AML-193 (cell line): ENCODE results near the gene SRSF9.
"Not testable (repeated sequence)": the region's sequence is repeated elsewhere in the genome, so short reads cannot be mapped to it uniquely, and the experiment has no call there.

Source experiments
- DNase-seq, 2 experiments: peaks; one replicate each; lab custom pipeline; 2025; lab: John Stamatoyannopoulos, UW

SRSF9 gene, protein sequence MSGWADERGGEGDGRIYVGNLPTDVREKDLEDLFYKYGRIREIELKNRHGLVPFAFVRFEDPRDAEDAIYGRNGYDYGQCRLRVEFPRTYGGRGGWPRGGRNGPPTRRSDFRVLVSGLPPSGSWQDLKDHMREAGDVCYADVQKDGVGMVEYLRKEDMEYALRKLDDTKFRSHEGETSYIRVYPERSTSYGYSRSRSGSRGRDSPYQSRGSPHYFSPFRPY

GRCh38 chr12:120469450-120470149 lies at the start of gene SRSF9:
Gene SRSF9, minus strand, starts transcription at chr12:120469748. Its CDS starts 139 bp downstream, at chr12:120469609.
- DNase-seq = peak; percentile 90 to 94

DNA sequence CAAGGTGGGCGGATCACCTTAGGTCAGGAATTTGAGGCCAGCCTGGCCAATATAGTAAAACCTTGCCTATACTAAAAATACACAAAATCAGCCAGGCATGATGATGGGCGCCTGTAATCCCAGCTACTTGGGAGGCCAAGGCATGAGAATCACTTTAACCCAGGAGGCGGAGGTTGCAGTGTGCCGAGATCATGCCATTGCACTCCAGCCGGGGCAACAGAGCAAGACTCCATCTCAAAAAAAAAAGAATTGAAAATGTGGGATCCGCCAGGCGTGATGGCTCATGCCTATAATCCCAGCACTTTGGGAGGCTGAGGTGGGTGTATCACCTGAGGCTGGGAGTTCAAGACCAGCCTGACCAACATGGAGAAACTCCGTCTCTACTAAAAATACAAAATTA lies 49.8 kb upstream of the SRSF9 start:
- not testable (repeated sequence) for DNase-seq

- no peak for DNase-seq
These were observed 45.9 kb upstream of the SRSF9 start for GRCh38 chr12:120515496-120515895.

DNA sequence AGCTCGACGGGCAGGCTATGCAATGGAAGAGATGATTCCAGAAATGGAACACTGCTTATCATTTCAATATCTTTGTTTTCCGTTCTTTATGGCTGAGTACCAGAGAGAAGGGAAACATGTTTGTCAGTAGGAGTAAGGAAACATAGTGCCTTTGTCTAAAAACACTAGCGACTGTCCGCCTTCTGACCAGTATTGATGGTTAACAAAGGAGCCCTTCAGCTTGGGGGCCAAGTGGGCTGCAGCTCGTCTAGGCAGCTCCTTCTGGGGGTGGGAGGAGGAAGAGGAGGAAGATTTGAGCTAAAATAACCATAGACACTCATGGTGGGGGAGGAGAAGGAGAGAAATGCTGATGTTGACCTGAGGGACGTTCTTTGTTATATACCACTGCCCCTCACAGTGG lies 44.5 kb upstream of the SRSF9 start:
- no peak for DNase-seq

DNA sequence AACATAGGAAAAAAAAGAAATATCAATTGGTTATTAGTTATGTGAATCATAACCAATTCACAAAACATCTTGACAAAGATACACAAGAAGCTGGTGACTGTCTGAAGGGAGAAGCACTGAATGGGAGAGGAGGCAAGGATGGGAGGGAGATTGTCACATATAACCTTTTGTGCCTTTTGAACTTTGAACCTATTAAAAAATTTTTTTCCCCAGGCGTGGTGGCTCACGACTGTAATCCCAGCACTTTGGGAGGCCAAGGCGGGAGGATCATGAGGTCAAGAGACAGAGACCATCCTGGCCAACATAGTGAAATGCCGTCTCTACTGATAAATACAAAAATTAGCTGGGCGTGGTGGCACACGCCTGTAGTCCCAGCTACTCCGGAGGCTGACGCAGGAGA lies 39.0 kb upstream of the SRSF9 start:
- DNase-seq = no peak

GRCh38 chr12:120504587-120504986 lies 35.0 kb upstream of the SRSF9 start:
- DNase-seq = no peak

DNA sequence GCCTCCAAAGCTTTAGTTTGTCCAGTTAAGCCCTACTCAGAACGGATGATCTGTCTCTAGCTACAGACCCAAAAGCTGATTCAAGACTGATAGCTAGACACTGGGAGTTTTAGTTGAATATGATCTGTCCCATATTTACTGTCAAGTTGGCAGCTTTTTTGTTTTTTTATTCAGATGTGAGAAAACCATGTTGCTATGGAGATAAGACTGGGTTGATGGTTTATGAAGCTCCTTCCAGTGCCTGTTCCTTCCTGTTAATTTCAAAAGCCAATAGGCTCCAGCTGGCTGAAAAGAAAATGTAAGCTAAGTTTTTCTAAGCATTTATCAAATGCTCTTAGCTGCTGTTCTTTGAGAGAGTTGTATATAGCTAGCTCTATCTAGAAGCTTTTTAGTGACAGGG lies 31.0 kb upstream of the SRSF9 start:
- no peak for DNase-seq

- no peak for DNase-seq
These were observed 29.4 kb upstream of the SRSF9 start for GRCh38 chr12:120498870-120499515.

DNA sequence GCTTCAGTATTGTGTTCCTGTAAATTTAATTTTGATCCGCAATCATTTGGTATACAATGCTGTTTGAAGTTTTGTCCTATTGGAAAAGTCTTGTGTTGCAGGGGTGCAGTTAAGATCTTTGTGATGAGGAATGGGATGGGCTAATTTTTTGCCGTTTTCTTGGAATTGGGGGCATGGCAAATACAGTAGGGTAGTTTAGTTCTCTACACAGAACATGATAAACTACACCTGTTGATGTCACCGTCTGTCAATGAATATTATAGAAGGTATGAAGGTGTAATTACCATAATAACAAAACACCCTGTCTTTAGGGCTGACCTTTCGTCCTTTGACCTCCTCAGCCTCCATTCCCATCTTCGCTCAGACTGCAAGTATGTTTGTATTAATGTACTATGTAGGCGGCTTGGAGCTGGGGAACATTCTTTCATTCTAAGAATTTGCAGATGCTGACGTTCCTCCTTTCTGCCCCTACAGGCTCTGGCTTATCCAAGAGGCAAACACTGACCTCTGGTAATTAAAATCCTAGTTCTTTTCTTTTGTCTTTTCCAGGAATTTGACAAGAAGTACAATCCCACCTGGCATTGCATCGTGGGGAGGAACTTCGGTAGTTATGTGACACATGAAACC lies 28.1 kb upstream of the SRSF9 start:
- no peak for DNase-seq

DNA sequence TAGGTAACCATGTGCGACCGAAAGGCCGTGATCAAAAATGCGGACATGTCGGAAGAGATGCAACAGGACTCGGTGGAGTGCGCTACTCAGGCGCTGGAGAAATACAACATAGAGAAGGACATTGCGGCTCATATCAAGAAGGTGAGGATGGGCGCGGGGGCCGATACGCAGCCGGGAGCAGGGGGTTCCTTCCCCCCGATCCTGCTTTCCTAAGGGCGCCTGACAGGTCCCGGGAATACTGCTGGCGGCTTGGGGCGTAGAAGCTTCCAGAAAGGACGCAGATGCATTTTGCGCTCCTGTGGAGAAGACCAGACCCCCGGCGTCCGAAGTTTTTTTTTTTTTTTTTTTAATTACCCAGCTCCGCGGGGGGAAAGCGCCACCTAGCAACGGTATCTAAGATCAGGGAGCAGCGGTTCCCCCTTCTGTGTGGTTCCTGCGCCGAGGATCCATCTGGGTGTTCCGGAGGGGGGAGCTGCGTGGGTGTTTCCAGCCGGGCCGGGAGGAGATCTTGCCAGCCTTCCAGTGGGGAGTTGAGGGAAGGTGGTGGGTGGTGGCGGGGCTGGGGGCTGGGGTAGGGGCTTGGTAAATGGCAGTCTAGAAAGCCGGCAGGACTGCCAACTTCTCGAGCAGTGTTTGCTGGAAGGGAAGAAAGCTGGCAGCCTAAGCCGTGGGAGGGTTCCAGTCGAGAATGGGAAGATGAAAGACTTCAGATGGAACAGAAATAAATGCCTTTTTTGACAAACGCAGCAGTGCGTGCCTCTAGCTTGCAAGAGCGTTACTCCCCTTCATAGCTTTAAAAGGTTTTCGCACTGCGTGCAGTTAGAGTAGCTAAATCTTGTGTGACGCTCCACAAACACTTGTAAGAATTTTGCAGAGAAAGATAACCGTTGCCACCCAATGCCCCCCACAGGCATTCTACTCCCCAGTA lies 27.1 kb upstream of the SRSF9 start:
- peak; percentile 17 to 37 for DNase-seq

- DNase-seq = peak; percentile 86 to 91
These were observed 26.3 kb upstream of the SRSF9 start, which contains the start of gene DYNLL1 for GRCh38 chr12:120495731-120496412. Gene DYNLL1, plus strand, starts transcription at chr12:120496113. Its CDS starts 309 bp downstream, at chr12:120496422.

DNA sequence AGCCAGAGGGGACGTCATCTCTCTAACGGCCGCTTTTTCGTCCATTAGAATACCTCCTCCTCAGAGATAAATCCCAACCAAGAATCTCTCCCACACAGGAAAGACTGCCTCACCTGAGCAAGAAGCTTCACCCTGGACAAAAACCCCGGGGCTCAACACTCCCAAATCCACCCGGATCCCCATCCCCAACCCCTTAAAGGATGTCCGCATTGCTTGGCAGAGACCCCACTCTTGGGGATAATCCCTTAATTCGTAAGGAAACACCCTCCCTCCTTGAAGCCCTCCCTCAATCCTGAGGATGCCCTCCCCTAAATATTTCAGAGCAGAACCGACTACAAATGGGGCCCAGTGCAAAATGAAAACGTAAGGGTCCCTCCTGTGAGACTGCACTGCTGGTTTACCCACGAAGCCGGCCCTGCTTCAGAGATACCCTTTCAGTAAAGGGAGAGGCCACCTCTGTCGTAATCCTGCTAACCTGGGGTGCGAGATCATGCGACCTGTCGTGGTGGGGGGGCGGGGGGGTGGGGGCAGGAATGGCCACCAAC lies 25.7 kb upstream of the SRSF9 start:
- DNase-seq = no peak

DNA sequence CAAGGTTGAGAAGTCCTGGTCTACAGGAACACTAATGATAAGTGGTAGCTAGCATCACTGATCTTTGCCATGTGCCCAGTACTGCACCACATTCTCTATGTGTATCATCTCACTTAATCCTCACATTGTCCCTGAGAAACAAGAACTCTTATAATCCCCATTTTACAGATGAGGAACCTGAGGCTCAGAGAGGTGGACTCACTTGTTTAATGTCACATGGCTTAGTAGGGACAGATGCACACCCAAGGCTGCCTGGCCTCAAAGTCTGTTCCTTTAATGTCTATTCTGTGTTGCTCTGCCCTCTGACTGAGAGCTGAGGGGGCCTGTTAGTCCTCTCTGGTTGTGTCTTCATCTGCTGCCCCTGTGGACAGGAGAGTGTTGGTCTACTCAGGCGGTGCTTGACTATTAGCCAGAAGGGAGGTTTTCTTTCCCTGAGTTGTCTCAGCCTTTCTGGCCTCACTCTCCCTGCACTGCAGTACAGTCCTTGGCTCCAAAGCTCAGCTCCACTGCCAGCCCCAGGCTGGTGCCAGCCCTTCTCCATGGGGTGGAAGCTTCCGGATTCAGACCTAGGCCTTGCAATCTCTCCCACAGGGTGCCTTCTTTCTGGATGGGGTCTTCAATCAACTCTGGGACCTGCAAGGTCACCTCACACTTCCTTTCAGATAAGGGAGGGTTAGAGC lies 21.4 kb upstream of the SRSF9 start:
- no peak for DNase-seq

- DNase-seq = no peak
These were observed 20.8 kb upstream of the SRSF9 start for GRCh38 chr12:120490325-120490724.

GRCh38 chr12:120489018-120489417 lies 19.5 kb upstream of the SRSF9 start:
- peak in 1 of 2 experiments; percentile 2 for DNase-seq

DNA sequence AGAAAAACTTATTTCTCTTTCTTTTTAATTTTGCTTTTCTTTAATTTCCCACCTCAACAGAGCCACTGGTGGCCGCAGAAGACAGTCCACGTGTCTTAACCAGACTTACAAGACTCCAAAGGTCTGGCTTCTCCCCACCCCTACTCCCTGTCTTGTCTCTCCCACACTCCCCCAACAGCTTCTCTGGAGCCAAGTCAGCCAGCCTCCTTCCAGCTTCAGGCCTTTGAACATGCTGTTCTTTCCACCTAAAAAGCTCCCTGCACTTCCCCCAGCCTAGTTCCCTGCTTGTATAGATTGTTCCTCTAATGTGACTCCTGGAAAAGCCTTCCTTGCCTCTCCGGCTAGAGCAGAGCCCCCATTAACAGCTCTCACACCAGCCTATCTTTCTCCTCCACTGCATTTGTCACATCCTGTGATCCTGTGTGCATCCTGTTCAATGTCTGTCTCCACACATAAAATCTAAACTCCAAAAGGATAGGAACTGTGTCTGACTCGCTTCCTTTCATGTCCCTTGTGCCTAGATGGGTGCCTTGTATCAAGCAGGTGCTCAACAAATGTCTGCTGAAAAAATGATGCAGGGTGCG lies 18.6 kb upstream of the SRSF9 start:
- no peak for DNase-seq

DNA sequence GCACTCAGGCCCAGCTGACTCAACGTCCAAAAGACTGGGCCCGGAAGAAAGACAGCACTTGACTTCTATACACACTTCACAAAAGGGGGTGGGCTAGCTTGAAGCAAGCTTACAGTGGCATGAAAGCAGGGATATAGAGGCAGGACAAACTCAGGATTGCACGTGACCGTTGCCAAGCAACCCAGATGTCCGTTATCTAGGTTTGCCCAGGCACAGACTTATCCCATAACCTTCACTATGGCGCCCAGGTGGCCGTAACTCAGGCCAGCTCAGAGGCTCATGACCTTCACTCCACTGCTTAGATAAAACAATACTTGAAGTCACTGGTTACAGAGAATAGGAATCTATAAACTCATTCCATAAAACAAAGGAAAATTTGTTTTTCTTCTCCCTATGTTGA lies 18.0 kb upstream of the SRSF9 start:
- not testable (repeated sequence) for DNase-seq

DNA sequence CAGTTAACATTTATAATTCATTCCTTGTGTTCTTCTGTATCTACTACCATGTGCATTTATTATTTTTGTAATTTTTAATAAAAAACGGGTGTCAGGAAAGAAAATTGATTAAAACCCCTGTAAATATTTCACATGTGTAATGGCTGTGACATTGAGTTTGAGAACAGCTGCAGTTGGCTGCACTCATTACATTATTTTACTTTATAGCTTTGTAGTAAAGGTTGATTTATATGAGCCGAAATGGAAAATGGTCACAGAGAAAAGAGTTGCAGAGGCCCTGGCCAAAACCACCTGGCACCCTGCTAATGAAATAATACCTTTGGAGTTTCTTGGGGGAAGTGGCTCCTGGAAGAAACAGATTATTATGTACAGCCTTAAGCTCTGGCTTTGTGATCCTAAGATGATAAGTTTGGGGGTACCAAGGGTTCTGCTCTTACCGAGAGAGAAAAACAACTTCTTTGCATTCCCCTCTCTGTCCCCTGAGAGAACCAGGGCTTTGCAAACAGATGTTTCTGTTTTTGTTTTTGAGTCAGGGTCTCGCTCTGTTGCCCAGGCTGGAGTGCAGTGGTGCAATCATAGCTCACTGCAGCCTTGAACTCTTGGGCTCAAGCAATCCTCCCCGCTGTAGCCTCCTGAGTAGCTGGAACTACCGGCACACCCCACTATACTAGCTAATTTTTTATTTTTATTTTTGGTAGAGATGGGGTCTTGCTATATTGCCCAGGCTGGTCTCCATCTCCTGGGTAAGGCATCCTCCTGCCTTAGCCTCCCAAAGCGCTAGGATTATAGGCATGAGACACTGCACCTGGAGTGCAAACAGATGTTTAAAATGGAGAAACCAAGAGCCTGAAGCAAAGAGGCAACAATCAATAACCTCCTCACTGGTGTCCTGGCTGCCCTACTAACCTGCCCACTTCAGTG lies 16.7 kb upstream of the SRSF9 start:
- no peak for DNase-seq

DNA sequence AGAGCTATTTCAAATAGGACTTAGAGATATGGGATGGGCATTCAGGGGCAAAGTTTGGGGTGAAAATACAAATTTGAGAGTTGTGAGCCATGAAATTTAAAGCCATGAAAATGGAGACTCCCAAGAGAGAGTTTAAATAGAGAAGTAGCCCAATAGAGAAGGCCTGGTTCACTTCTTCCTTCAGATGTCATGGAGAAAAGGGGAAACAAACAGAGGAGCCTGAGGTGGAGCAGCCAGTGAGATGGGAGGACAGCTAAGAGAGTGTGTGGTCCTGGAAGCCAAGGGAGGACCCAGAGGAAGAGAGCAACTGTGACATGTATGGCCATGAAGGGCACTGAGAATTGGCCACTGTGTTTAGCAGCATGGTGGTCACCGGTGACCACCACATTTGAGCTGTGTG lies 14.1 kb upstream of the SRSF9 start:
- peak; percentile 42 to 51 for DNase-seq
